HAP-1 (cell line): Measurements from ENCODE around the gene FRMD6.

Source experiments
- DNase-seq, 2 experiments: peaks; one replicate each; pipeline ENCODE4 v3.0.0-alpha.2; 2016 to 2020; ENCODE audit warnings: low spot score in 2 of 2
- H3K27me3 ChIP-seq: fragments of 250-450 bp; sonication (Bioruptor Pico); 2 replicates; pipeline ENCODE4 v1.5.1; 2020; ENCODE audit warnings: low read depth, mild to moderate bottlenecking, moderate library complexity
- H3K36me3 ChIP-seq: fragments of 250-450 bp; sonication (Bioruptor Pico); replicated peaks from 2 replicates; pipeline ENCODE4 v1.5.1; 2020; ENCODE audit warnings: mild to moderate bottlenecking
- H3K4me1 ChIP-seq: fragments of 250-450 bp; sonication (Bioruptor Pico); 2 replicates; pipeline ENCODE4 v1.5.1; 2020; ENCODE audit warnings: mild to moderate bottlenecking
- H3K4me3 ChIP-seq: fragments of 250-450 bp; sonication (Bioruptor Pico); 2 replicates; pipeline ENCODE4 v1.5.1; 2020; ENCODE audit warnings: mild to moderate bottlenecking, moderate library complexity
- H3K9me3 ChIP-seq: fragments of 250-450 bp; sonication (Bioruptor Pico); 2 replicates; pipeline ENCODE4 v1.5.1; 2020; ENCODE audit warnings: mild to moderate bottlenecking, moderate library complexity
- in situ Hi-C: fragments of 300-500 bp; cut with MboI; formaldehyde crosslinking; loops from 3 replicates; pipeline ENCODE4 v1.14.3; 2020; ENCODE audit warnings: low sequenced_read_pairs, inconsistent platforms, mixed read lengths

FRMD6 gene

DNA sequence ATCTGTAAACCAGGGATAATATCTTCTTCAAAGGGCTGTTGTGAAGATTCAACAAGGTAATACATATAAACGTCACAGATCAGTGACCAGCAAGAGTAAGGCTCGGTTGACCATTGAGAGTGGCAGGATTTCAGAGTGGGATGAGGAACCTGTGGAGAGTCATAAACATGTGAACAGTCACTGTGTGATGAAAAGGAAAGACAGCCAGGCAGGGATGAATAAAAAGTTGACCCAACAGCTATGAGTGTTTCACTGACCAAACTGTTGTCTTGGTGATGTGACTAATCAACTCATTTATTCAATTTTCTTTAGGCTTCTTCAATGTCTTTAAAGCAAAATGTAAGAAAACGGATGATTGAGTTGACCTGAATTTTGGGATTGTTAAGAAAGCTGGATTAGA, 8.6 kb upstream of the FRMD6 start:
- Histone ChIP-seq H3K9me3 (no peaks in the 10 kb centered on the region), H3K36me3 (no peaks in the 10 kb centered on the region), H3K4me1 (no peaks in the 10 kb centered on the region), H3K4me3 (no peak overlapping the region), H3K27me3 (no peaks in the 10 kb centered on the region)
- DNase-seq = no peak
- in situ Hi-C loops = no loop called here

DNA sequence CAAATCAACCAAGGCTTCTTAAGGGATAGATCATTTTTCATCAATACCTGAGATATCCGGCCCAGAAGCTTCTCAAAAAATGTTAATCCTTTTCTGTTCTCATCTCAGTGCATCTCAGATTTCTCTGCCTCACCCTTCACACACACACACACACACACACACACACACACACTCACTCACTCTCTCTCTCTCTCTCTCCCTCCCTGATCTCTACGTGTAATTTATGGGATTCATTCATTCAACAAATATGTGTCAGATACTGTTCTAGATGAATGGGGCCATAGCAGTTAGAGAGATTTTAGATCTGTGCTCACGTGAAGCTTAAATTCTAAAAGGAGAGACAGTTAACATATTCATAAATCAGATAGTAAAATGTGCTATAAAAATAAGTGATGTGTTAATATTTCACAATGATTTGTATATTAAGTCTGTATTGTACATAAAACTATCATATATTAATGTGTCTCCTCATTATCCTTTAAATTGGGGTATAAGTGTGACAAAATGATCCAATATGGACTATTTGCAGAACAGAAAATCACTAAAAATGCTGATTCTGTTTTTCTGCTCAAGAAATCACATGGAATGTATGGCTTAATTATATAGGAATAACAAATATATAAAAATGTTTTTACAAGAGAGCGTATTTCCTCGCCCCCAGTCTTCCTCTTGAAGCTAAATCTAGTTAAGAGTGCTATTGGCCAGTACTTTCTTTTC, 7.3 kb upstream of the FRMD6 start:
- H3K36me3 ChIP-seq = no peaks in the 10 kb centered on the region
- H3K27me3 ChIP-seq = no peaks in the 10 kb centered on the region
- in situ Hi-C loops = no loop called here
- H3K9me3 ChIP-seq = no peaks in the 10 kb centered on the region
- no peaks in the 10 kb centered on the region; the same call in 1 of the 2 replicates for H3K4me1 ChIP-seq
- no peak for DNase-seq
- H3K4me3 ChIP-seq = no peak overlapping the region

- in situ Hi-C loops = no loop called here
- Histone ChIP-seq H3K4me1 (peaks cover 4% of the 10 kb centered on the region), H3K27me3 (no peaks in the 10 kb centered on the region), H3K36me3 (no peaks in the 10 kb centered on the region), H3K9me3 (no peaks in the 10 kb centered on the region), H3K4me3 (no peak overlapping the region)
- no peak for DNase-seq
Observed at GRCh38 chr14:51648296-51648695, 3.4 kb upstream of the FRMD6 start.

GRCh38 chr14:51650716-51651387, 858 bp upstream of the FRMD6 start:
- H3K36me3 ChIP-seq = no peaks in the 10 kb centered on the region
- DNase-seq = no peak
- peaks cover 18% of the 10 kb centered on the region for H3K4me1 ChIP-seq
- H3K27me3 ChIP-seq = no peaks in the 10 kb centered on the region
- no peaks in the 10 kb centered on the region for H3K9me3 ChIP-seq
- in situ Hi-C loops = loop anchor here (10.0 kb wide), 1 partner anchor 124 kb away; no protein-coding TSS in a partner anchor
- H3K4me3 ChIP-seq = peak overlapping the region; percentile 76

GRCh38 chr14:51652168-51653078, 713 bp downstream of the FRMD6 start:
- Histone ChIP-seq H3K4me1 (peaks cover 18% of the 10 kb centered on the region), H3K9me3 (no peaks in the 10 kb centered on the region), H3K36me3 (no peaks in the 10 kb centered on the region), H3K4me3 (peak overlapping the region; percentile 76), H3K27me3 (no peaks in the 10 kb centered on the region)
- DNase-seq = peak in 1 of 2 experiments; percentile 52
- in situ Hi-C loops = loop anchor here (10.0 kb wide), 1 partner anchor 122 kb away; no protein-coding TSS in a partner anchor

DNA sequence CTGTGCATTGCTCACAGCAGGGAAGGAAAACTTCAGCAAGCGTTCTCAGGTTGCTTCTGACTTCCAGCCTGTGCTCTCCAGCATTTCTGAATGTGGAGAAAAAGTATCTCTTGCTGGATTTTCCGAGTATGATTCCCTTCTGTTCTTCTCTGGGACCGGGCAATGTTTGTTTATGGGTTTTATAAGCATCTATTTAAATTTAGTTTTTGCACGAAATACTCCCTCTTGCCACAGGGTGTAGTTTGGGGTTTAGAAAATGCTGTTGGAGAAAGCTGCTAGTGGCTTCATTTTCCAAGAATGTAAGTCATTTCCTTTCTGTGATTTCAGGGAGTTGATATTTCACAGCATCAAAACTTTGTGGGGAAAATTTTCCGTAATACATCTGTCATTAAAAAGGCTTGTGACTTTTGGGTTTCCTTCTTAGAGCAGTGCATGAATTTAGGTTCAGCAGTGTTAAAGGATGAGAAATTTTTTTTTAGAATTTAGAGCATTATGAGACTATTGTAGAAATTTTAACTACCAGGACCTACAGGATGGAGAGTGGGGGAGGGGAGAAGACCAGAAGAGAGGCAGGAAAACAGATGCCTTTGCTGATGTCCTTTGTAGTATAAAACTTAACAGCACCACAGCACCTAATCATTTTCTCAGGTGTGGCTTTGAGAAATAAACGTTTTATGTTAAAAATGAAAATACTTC, 1.5 kb downstream of the FRMD6 start:
- no peaks in the 10 kb centered on the region for H3K27me3 ChIP-seq
- H3K9me3 ChIP-seq = no peaks in the 10 kb centered on the region
- in situ Hi-C loops = loop anchor here (10.0 kb wide), 1 partner anchor 122 kb away; no protein-coding TSS in a partner anchor
- no peaks in the 10 kb centered on the region for H3K36me3 ChIP-seq
- peak in 1 of 2 experiments; percentile 43 for DNase-seq
- peaks cover 18% of the 10 kb centered on the region for H3K4me1 ChIP-seq
- peak overlapping the region; percentile 76 for H3K4me3 ChIP-seq

- in situ Hi-C loops = loop anchor here (10.0 kb wide), 1 partner anchor 121 kb away; no protein-coding TSS in a partner anchor
- H3K9me3 ChIP-seq = no peaks in the 10 kb centered on the region
- no peak for DNase-seq
- no peak overlapping the region for H3K4me3 ChIP-seq
- no peaks in the 10 kb centered on the region for H3K27me3 ChIP-seq
- H3K36me3 ChIP-seq = no peaks in the 10 kb centered on the region
- H3K4me1 ChIP-seq = peaks cover 18% of the 10 kb centered on the region
Observed at GRCh38 chr14:51653775-51654532, 2.2 kb downstream of the FRMD6 start.

GRCh38 chr14:51654533-51654845, 2.8 kb downstream of the FRMD6 start:
- Histone ChIP-seq H3K9me3 (no peaks in the 10 kb centered on the region), H3K36me3 (no peaks in the 10 kb centered on the region), H3K4me1 (peaks cover 18% of the 10 kb centered on the region), H3K4me3 (no peak overlapping the region), H3K27me3 (no peaks in the 10 kb centered on the region)
- DNase-seq = no peak
- in situ Hi-C loops = loop anchor here (10.0 kb wide), 1 partner anchor 120 kb away; no protein-coding TSS in a partner anchor

- in situ Hi-C loops = loop anchor here (10.0 kb wide), 1 partner anchor 117 kb away; no protein-coding TSS in a partner anchor
- Histone ChIP-seq H3K27me3 (no peaks in the 10 kb centered on the region), H3K4me3 (no peak overlapping the region), H3K9me3 (no peaks in the 10 kb centered on the region), H3K4me1 (peaks cover 14% of the 10 kb centered on the region), H3K36me3 (no peaks in the 10 kb centered on the region)
- no peak for DNase-seq
Observed at GRCh38 chr14:51657762-51658161, 6.1 kb downstream of the FRMD6 start.

DNA sequence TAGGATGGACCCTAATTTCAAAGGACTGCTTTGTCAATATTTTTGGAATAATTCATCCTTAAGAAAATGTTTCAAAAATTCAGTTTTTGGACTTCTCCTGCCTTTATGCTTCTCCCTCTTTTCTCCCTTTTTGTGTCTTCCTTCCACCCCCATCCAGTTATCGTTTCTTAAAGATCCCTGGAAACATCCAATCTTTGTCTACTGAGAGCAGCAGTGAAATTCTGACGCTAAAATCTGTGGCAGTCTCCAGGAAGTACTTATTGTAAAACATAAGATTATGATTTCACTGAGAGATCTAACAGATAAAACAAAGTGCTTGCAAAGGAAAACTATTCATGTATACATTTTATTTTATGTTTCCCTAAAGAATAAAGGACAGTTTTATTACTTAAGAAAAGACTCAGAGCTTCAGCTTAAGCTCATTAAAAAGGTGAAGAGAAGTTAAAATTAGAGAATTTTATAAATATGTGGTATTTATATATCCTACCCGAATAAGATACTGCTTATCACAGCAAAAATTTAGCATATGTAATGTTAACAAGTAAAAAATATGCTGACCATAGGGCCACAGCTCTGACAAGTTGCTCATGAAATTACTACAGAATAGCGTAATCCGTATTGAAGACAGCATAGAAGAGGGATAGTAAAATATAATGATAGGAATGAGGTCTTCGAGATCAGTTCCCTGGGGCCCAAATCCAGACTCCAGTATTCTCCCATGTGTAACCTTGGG, 6.9 kb downstream of the FRMD6 start:
- H3K36me3 ChIP-seq = no peaks in the 10 kb centered on the region
- H3K4me1 ChIP-seq = peaks cover 11% of the 10 kb centered on the region
- DNase-seq = peak in 1 of 2 experiments; percentile 38
- no peaks in the 10 kb centered on the region for H3K27me3 ChIP-seq
- H3K4me3 ChIP-seq = no peak overlapping the region
- in situ Hi-C loops = loop anchor here (10.0 kb wide), 1 partner anchor 116 kb away; no protein-coding TSS in a partner anchor
- H3K9me3 ChIP-seq = no peaks in the 10 kb centered on the region

DNA sequence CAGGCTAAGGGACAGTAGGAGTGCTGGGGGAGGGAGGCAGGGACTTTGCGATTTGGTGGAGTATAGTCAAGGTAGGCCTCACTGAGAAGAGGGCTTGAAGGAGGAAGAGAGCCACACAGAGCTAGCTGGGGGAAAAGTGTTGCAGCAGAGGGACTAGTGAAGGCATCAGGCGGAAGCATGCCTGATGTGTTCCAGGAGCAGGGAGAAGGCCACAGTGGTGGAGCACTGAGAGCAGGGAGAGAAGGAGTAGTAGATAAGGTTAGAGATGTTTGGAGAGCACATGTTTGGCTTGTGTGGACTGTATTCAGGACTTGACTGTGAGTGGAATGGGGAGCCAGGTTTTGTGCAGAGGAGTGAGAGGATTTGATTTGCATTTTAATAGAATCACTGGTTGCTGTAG, 9.0 kb downstream of the FRMD6 start:
- H3K9me3 ChIP-seq = no peaks in the 10 kb centered on the region
- in situ Hi-C loops = no loop called here
- no peaks in the 10 kb centered on the region; the same call in none of the 2 replicates for H3K4me1 ChIP-seq
- DNase-seq = no peak
- no peak overlapping the region for H3K4me3 ChIP-seq
- no peaks in the 10 kb centered on the region for H3K36me3 ChIP-seq
- no peaks in the 10 kb centered on the region for H3K27me3 ChIP-seq

DNA sequence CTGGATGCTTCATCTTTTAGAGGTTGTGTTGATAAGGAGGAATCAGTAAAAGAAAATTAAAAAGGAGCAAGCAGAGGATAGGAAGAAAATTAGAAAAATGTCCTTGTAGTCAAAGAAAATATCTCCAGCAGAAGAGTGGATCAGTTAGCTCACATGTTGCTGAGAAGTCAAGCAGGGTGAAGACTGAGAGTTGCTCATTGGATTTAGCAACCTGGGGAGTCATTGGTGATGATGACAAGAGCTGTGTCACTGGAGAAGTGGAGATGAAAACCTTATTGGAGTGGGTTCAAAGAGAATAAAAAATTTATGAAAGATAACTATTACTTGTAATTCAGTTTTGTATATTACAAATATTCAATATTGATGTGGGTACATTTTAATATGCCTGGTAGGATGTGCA, 9.8 kb downstream of the FRMD6 start:
- no peak for DNase-seq
- in situ Hi-C loops = no loop called here
- Histone ChIP-seq H3K27me3 (no peaks in the 10 kb centered on the region), H3K4me3 (no peak overlapping the region), H3K36me3 (no peaks in the 10 kb centered on the region), H3K9me3 (no peaks in the 10 kb centered on the region), H3K4me1 (no peaks in the 10 kb centered on the region; the same call in none of the 2 replicates)
